H9 (cell line): ENCODE measurements around the gene PTGER4. TPM values are rescaled to one million over a fixed set of nuclear protein-coding genes. Genes with fewer than 3 reads are reported as not detected.

Source experiments
- DNase-seq: peaks from one replicate; pipeline ENCODE4 v3.0.0-alpha.2; 2017
- H2AFZ ChIP-seq: one replicate; pipeline ENCODE4 v1.6.1; 2013; ENCODE audit warnings: mild to moderate bottlenecking, low read length, control low read depth, moderate library complexity
- H2AK5ac ChIP-seq: 2 replicates; pipeline ENCODE4 v1.6.1; 2013; ENCODE audit warnings: low read length, control low read depth, mixed read lengths; ENCODE audit not compliant: insufficient read length
- H2BK120ac ChIP-seq: one replicate; pipeline ENCODE4 v1.6.1; 2013; ENCODE audit warnings: low read depth, mild to moderate bottlenecking, low read length, control low read depth, inconsistent platforms; ENCODE audit not compliant: poor library complexity, severe bottlenecking
- H2BK12ac ChIP-seq: 2 replicates; pipeline ENCODE4 v1.6.1; 2013; ENCODE audit warnings: low read length, control low read depth, mixed read lengths, low read depth; ENCODE audit not compliant: insufficient read length
- H2BK15ac ChIP-seq: 2 replicates; pipeline ENCODE4 v1.6.1; 2013; ENCODE audit warnings: low read depth, low read length, control low read depth
- H2BK20ac ChIP-seq: one replicate; pipeline ENCODE4 v1.6.1; 2013; ENCODE audit warnings: low read depth, mild to moderate bottlenecking, low read length, control low read depth, inconsistent platforms; ENCODE audit not compliant: poor library complexity, severe bottlenecking
- H2BK5ac ChIP-seq: 2 replicates; pipeline ENCODE4 v1.6.1; 2013; ENCODE audit warnings: low read length, control low read depth, mixed read lengths; ENCODE audit not compliant: insufficient read length
- H3K14ac ChIP-seq: 2 replicates; pipeline ENCODE4 v1.6.1; 2013; ENCODE audit warnings: low read length, control low read depth; ENCODE audit not compliant: insufficient read depth
- H3K18ac ChIP-seq: 2 replicates; pipeline ENCODE4 v1.6.1; 2013; ENCODE audit warnings: low read depth, mild to moderate bottlenecking, mixed read lengths, low read length, control low read depth; ENCODE audit not compliant: insufficient read length
- H3K23ac ChIP-seq: 2 replicates; pipeline ENCODE4 v1.6.1; 2013; ENCODE audit warnings: low read length, control low read depth, mixed read lengths, low read depth; ENCODE audit not compliant: insufficient read length
- H3K23me2 ChIP-seq: 2 replicates; pipeline ENCODE4 v1.6.1; 2013; ENCODE audit warnings: low read depth, mild to moderate bottlenecking, mixed read lengths, low read length, control low read depth; ENCODE audit not compliant: insufficient read length, poor library complexity, severe bottlenecking
- H3K27ac ChIP-seq: 2 replicates; pipeline ENCODE4 v1.5.1; 2013; ENCODE audit warnings: low read length, control low read depth, mixed read lengths, low read depth; ENCODE audit not compliant: insufficient read length
- H3K27me3 ChIP-seq: 2 replicates; pipeline ENCODE4 v1.6.1; 2013; ENCODE audit warnings: low read length, control low read depth, inconsistent platforms; ENCODE audit not compliant: insufficient read depth
- H3K4ac ChIP-seq: 2 replicates; pipeline ENCODE4 v1.6.1; 2013; ENCODE audit warnings: low read depth, mild to moderate bottlenecking, control low read depth, inconsistent platforms, low read length, moderate library complexity
- H3K4me1 ChIP-seq: 2 replicates; pipeline ENCODE4 v1.6.1; 2013; ENCODE audit warnings: low read length, control low read depth, inconsistent platforms; ENCODE audit not compliant: insufficient read depth
- H3K4me2 ChIP-seq: 2 replicates; pipeline ENCODE4 v1.6.1; 2013; ENCODE audit warnings: low read length, control low read depth, mixed read lengths; ENCODE audit not compliant: insufficient read length, insufficient read depth
- H3K56ac ChIP-seq: 2 replicates; pipeline ENCODE4 v1.6.1; 2013; ENCODE audit warnings: low read depth, mild to moderate bottlenecking, mixed read lengths, low read length, control low read depth; ENCODE audit not compliant: insufficient read length
- H3K79me1 ChIP-seq: 2 replicates; pipeline ENCODE4 v1.6.1; 2013; ENCODE audit warnings: low read depth, mild to moderate bottlenecking, moderate library complexity, low read length, control low read depth, inconsistent platforms; ENCODE audit not compliant: insufficient read depth, poor library complexity, severe bottlenecking
- H3K79me2 ChIP-seq: 2 replicates; pipeline ENCODE4 v1.6.1; 2013; ENCODE audit warnings: low read length, control low read depth, inconsistent platforms; ENCODE audit not compliant: insufficient read depth
- H3K9ac ChIP-seq: 2 replicates; pipeline ENCODE4 v1.6.1; 2013; ENCODE audit warnings: low read length, control low read depth, mixed read lengths; ENCODE audit not compliant: insufficient read length; ENCODE audit errors: extremely low read depth
- H3K9me3 ChIP-seq: one replicate; pipeline ENCODE4 v1.6.1; 2013; ENCODE audit warnings: low read depth, low read length, inconsistent platforms; ENCODE audit not compliant: control insufficient read depth
- H3T11ph ChIP-seq: one replicate; pipeline ENCODE4 v1.6.1; 2013; ENCODE audit warnings: mild to moderate bottlenecking, low read length, control low read depth, inconsistent platforms
- H4K20me1 ChIP-seq: one replicate; pipeline ENCODE4 v1.6.1; 2013; ENCODE audit not compliant: control insufficient read depth, insufficient read length, insufficient read depth
- H4K5ac ChIP-seq: 2 replicates; pipeline ENCODE4 v1.6.1; 2013; ENCODE audit warnings: low read depth, mild to moderate bottlenecking, mixed read lengths, low read length, control low read depth; ENCODE audit not compliant: insufficient read length
- H4K8ac ChIP-seq: replicated peaks from 2 replicates; pipeline ENCODE4 v1.6.1; 2013; ENCODE audit warnings: low read length, control low read depth, mixed read lengths, low read depth; ENCODE audit not compliant: insufficient read length
- H4K91ac ChIP-seq: 2 replicates; pipeline ENCODE4 v1.6.1; 2013; ENCODE audit warnings: low read depth, mild to moderate bottlenecking, moderate library complexity, mixed read lengths, low read length, control low read depth; ENCODE audit not compliant: insufficient read length
- H3K27ac Mint-ChIP-seq, 3 experiments: 2 replicates in 2 of 3; 3 replicates in 1 of 3; pipeline ENCODE4 v1.8.0; 2020 to 2021; ENCODE audit warnings: mixed read lengths in 3 of 3, mild to moderate bottlenecking in 1 of 3, moderate library complexity in 1 of 3
- H3K27me3 Mint-ChIP-seq: 2 replicates; pipeline ENCODE4 v1.8.0; 2021; ENCODE audit warnings: low read depth, mild to moderate bottlenecking, moderate library complexity, mixed read lengths
- H3K36me3 Mint-ChIP-seq, 3 experiments: 2 replicates in 2 of 3; 3 replicates in 1 of 3; pipeline ENCODE4 v1.8.0; 2020 to 2021; ENCODE audit warnings: low read depth in 3 of 3, mixed read lengths in 3 of 3; ENCODE audit not compliant: insufficient read depth in 1 of 3
- H3K4me1 Mint-ChIP-seq, 2 experiments: 2 replicates each; pipeline ENCODE4 v1.8.0; 2020; ENCODE audit warnings: mixed read lengths in 2 of 2
- H3K4me3 Mint-ChIP-seq, 2 experiments: 2 replicates in 1 of 2; 3 replicates in 1 of 2; pipeline ENCODE4 v1.8.0; 2020 to 2021; ENCODE audit warnings: mild to moderate bottlenecking in 2 of 2, mixed read lengths in 2 of 2, moderate library complexity in 1 of 2
- H3K9me3 Mint-ChIP-seq, 2 experiments: 2 replicates in 1 of 2; 3 replicates in 1 of 2; pipeline ENCODE4 v1.8.0; 2020; ENCODE audit warnings: mild to moderate bottlenecking in 2 of 2, mixed read lengths in 2 of 2, moderate library complexity in 1 of 2
- CTCF ChIP-seq: fragments of 200-600 bp; sonication (generic); conservative IDR thresholded peaks from 3 replicates; pipeline ENCODE4 v1.8.0; 2021; ENCODE audit warnings: antibody characterized with exemption, mild to moderate bottlenecking
- total RNA-seq: library from RNA; stranded (reverse); gene quantifications from 2 replicates; pipeline ENCODE4 v1.2.1, GENCODE V29; 2021

The PTGER4 gene
- total RNA-seq, 1 experiment from 2014 or later: 0.35 TPM

GRCh38 chr5:40630126-40630525 lies 49.6 kb upstream of the PTGER4 start:
- H2BK15ac ChIP-seq: no peak overlapping the region
- no peak overlapping the region for H2BK5ac ChIP-seq
- no peaks in the 10 kb centered on the region for H3K23me2 ChIP-seq
- H3K9ac ChIP-seq: no peak overlapping the region
- no peak overlapping the region for H4K5ac ChIP-seq
- no peaks in the 10 kb centered on the region for H3K79me1 ChIP-seq
- H2BK20ac ChIP-seq: no peak overlapping the region
- H3K27ac ChIP-seq: no peak overlapping the region
- H3K4me1 ChIP-seq: no peaks in the 10 kb centered on the region
- DNase-seq: no peak
- no peak overlapping the region for H3K56ac ChIP-seq
- no peak overlapping the region for H3T11ph ChIP-seq
- Mint-ChIP-seq H3K4me3 (no peak overlapping the region), H3K27ac (no peak overlapping the region), H3K4me1 (peaks cover 4 to 6% of the 10 kb centered on the region in 2 experiments; a peak in 3 of 4 replicates), H3K9me3 (peaks cover 0 to under 1% of the 10 kb centered on the region in 2 experiments; a peak in 1 of 5 replicates), H3K27me3 (no peaks in the 10 kb centered on the region), H3K36me3 (no peaks in the 10 kb centered on the region)
- H2BK120ac ChIP-seq: no peak overlapping the region
- H3K79me2 ChIP-seq: no peaks in the 10 kb centered on the region
- H3K18ac ChIP-seq: no peak overlapping the region
- H3K4me2 ChIP-seq: no peak overlapping the region
- H4K20me1 ChIP-seq: no peaks in the 10 kb centered on the region
- H3K14ac ChIP-seq: no peak overlapping the region
- no peak overlapping the region for H4K8ac ChIP-seq
- H3K23ac ChIP-seq: no peak overlapping the region
- no peaks in the 10 kb centered on the region for H3K9me3 ChIP-seq
- H4K91ac ChIP-seq: no peak overlapping the region
- H3K27me3 ChIP-seq: no peaks in the 10 kb centered on the region
- H3K4ac ChIP-seq: no peak overlapping the region
- TF ChIP-seq CTCF: no peak
- no peak overlapping the region for H2AFZ ChIP-seq
- no peak overlapping the region for H2AK5ac ChIP-seq
- no peak overlapping the region for H2BK12ac ChIP-seq
